A549 (cell line): ENCODE data around the gene POLDIP3. TPM values are rescaled to one million over a fixed set of nuclear protein-coding genes. Genes with fewer than 3 reads are reported as not detected.

Experiments
- ATAC-seq, 2 experiments: fragments of 200-7000 bp in 1 of 2; fragments of >200 bp in 1 of 2; cut with Nextera tagmentation in 1 of 2; cut with Tn5 transposase in 1 of 2; 3 replicates each; pipeline versions ENCODE4 v1.8.0 to v1.9.1; 2018 to 2020; ENCODE audit warnings: mild to moderate bottlenecking in 1 of 2, moderate library complexity in 1 of 2
- CTCF ChIA-PET: fragments of 300-600 bp; sonication (Branson Sonifier 250); formaldehyde crosslinking; extraction: SDS; loops from one replicate; lab custom pipeline; 2021; ENCODE audit warnings: antibody characterized with exemption, inconsistent platforms; lab: Yijun Ruan, JAX
- POLR2A ChIA-PET: fragments of 350-600 bp; formaldehyde crosslinking; extraction: SDS; loops from one replicate; lab custom pipeline; 2021; ENCODE audit warnings: antibody characterized with exemption, inconsistent platforms; lab: Yijun Ruan, JAX
- DNase-seq, 2 experiments: peaks; one replicate each; pipeline versions ENCODE4 v3.0.0 to v3.0.0-alpha.2; 2011 to 2016; ENCODE audit warnings: low read depth in 1 of 2, low spot score in 1 of 2
- FAIRE-seq: peaks from 2 replicates; lab custom pipeline; 2011; peaks lifted over from hg19 to GRCh38; lab: Jason Lieb, UNC
- H3K27ac ChIP-seq, 2 experiments: fragments of >200 bp; sonication (Bioruptor Twin); formaldehyde crosslinking; 3 replicates each; pipeline ENCODE4 v1.5.1; 2016 to 2017
- H3K4me1 ChIP-seq: fragments of >200 bp; sonication (Bioruptor Twin); formaldehyde crosslinking; 3 replicates; pipeline ENCODE4 v1.6.1; 2016
- H3K4me2 ChIP-seq: fragments of >200 bp; sonication (Bioruptor Twin); formaldehyde crosslinking; 3 replicates; pipeline ENCODE4 v1.6.1; 2016
- H3K4me3 ChIP-seq: fragments of >200 bp; sonication (Bioruptor Twin); formaldehyde crosslinking; 3 replicates; pipeline ENCODE4 v1.5.1; 2016
- H3K9me3 ChIP-seq: fragments of >200 bp; sonication (Bioruptor Twin); formaldehyde crosslinking; 3 replicates; pipeline ENCODE4 v1.6.1; 2016
- ATOH8 ChIP-seq: fragments of 250-450 bp; sonication (Bioruptor Pico); IDR thresholded peaks from 2 replicates; pipeline ENCODE4 v1.5.0; 2020; ENCODE audit warnings: low read depth, mild to moderate bottlenecking, moderate library complexity
- BHLHE40 ChIP-seq: IDR thresholded peaks from 2 replicates; pipeline ENCODE4 v1.6.1; 2012; ENCODE audit warnings: low read depth, low read length, inconsistent platforms
- EHMT2 ChIP-seq: fragments of 200-600 bp; sonication (generic); IDR thresholded peaks from 2 replicates; pipeline ENCODE4 v1.6.1; 2016; ENCODE audit warnings: antibody characterized with exemption, low read depth, mild to moderate bottlenecking, moderate library complexity
- FOXS1 ChIP-seq: fragments of 250-450 bp; sonication (Bioruptor Pico); IDR thresholded peaks from 2 replicates; pipeline ENCODE4 v1.5.0; 2020; ENCODE audit warnings: mild to moderate bottlenecking, moderate library complexity
- GATA3 ChIP-seq: IDR thresholded peaks from 2 replicates; pipeline ENCODE4 v1.6.1; 2012; ENCODE audit warnings: borderline replicate concordance
- JUN ChIP-seq, 2 experiments: fragments of >200 bp; sonication (Bioruptor Twin); formaldehyde crosslinking; IDR thresholded peaks; 2 replicates in 1 of 2; 3 replicates in 1 of 2; pipeline ENCODE4 v1.6.1; 2016 to 2017
- JUNB ChIP-seq: fragments of >200 bp; sonication (Bioruptor Twin); formaldehyde crosslinking; IDR thresholded peaks from 2 replicates; pipeline ENCODE4 v1.6.1; 2016
- NFE2L2 ChIP-seq: fragments of 150-350 bp; conservative IDR thresholded peaks from 2 replicates; pipeline ENCODE4 v1.6.1; 2014; ENCODE audit warnings: low read length
- NPAS2 ChIP-seq: fragments of 250-450 bp; sonication (Bioruptor Pico); IDR thresholded peaks from 2 replicates; pipeline ENCODE4 v1.8.0; 2022; ENCODE audit warnings: mild to moderate bottlenecking, moderate library complexity, borderline replicate concordance
- PHF8 ChIP-seq: fragments of 200-600 bp; sonication (generic); IDR thresholded peaks from 2 replicates; pipeline ENCODE4 v1.6.1; 2016; ENCODE audit warnings: low read depth, mild to moderate bottlenecking, antibody characterized with exemption, moderate library complexity, borderline replicate concordance
- POLR2AphosphoS2 ChIP-seq: conservative IDR thresholded peaks from 2 replicates; pipeline ENCODE4 v1.6.1; 2012; ENCODE audit warnings: low read length, improper control_type of control experiment, inconsistent platforms
- REST ChIP-seq: fragments of 200-600 bp; sonication (generic); IDR thresholded peaks from 2 replicates; pipeline ENCODE4 v1.6.1; 2016; ENCODE audit warnings: antibody characterized with exemption, mild to moderate bottlenecking, moderate library complexity
- SREBF2 ChIP-seq: fragments of 450-650 bp; IDR thresholded peaks from 2 replicates; pipeline ENCODE4 v1.6.1; 2014; ENCODE audit warnings: mild to moderate bottlenecking, moderate library complexity
- TP53 ChIP-seq: fragments of 250-450 bp; sonication (Bioruptor Pico); IDR thresholded peaks from 2 replicates; pipeline ENCODE4 v1.5.0; 2021; ENCODE audit warnings: mild to moderate bottlenecking, moderate library complexity
- USF2 ChIP-seq: fragments of 450-650 bp; IDR thresholded peaks from 2 replicates; pipeline ENCODE4 v1.6.1; 2014; ENCODE audit warnings: antibody characterized with exemption
- WGBS: methylation state at CpG from one replicate; pipeline ENCODE4 v1.1.6; 2017; ENCODE audit errors: missing lambda C conversion rate; 5-methylcytosine and 5-hydroxymethylcytosine counted together
- polyA plus RNA-seq, 4 experiments: library from polyadenylated mRNA; depleted of rRNA in 3 of 4; stranded (reverse); fragments of >200 nt; fragmentation: RNase III in 1 of 4; extraction: RNeasy Plus Mini Kit Qiagen cat#74134 plus additional on column Dnase treatment in 1 of 4; gene quantifications; 2 replicates in 3 of 4; 3 replicates in 1 of 4; pipeline ENCODE4 v1.2.3, GENCODE V29; 2011 to 2017

Gene POLDIP3
- polyA plus RNA-seq, 2 of the 4 experiments (the other 2 are of a cell fraction): 31.5 to 31.8 TPM

- ChIA-PET POLR2A (no interaction called here), CTCF (interaction anchor here (0.5 to 1.4 kb wide), 4 partner anchors 15 to 160 kb away, joined by 3 to 4 read pairs (median 3); no protein-coding TSS in a partner anchor)
- Histone ChIP-seq H3K4me1 (peaks cover 37% of the 10 kb centered on the region), H3K27ac (peak overlapping the region in 1 of 2 experiments; percentile 31; a peak in 1 of 6 replicates), H3K4me2 (no peak overlapping the region), H3K9me3 (no peaks in the 10 kb centered on the region), H3K4me3 (no peak overlapping the region)
- TF ChIP-seq TP53 (no peak), EHMT2 (no peak), PHF8 (no peak), FOXS1 (no peak), JUN (IDR thresholded peaks at IDR 0.05) (no peak), JUNB (no peak), ATOH8 (CRISPR knock-in tag) (no peak), NFE2L2 (no peak), REST (no peak), POLR2AphosphoS2 (no peak), BHLHE40 (no peak), USF2 (no peak), SREBF2 (no peak), NPAS2 (CRISPR knock-in tag) (no peak)
- FAIRE-seq: no peak
- WGBS: 84% methylated on average over 6 of the region's 16 CpGs
- ATAC-seq: no peak
- DNase-seq: no peak
These were observed 32.2 kb upstream of the POLDIP3 start for GRCh38 chr22:42646569-42647525.

- ATAC-seq: no peak
These were observed 31.4 kb upstream of the POLDIP3 start for GRCh38 chr22:42645938-42646568.

More at GRCh38 chr22:42645938-42646568, 31.4 kb upstream of the POLDIP3 start:
- H3K27ac ChIP-seq: 0 out of 6 replicates have a peak overlapping the region, but pooled peaks of 1 of the 2 experiments have one; percentile 31
- TF ChIP-seq JUN (IDR thresholded peaks at IDR 0.05): no peak
- no peak for TF ChIP-seq GATA3
- TF ChIP-seq, all 56 proteins: peak for 0
- Histone ChIP-seq H3K4me3 (no peak overlapping the region), H3K9me3 (no peaks in the 10 kb centered on the region), H3K4me1 (peaks cover 33% of the 10 kb centered on the region), H3K4me2 (no peak overlapping the region)
- DNase-seq (no peak), FAIRE-seq (no peak)
- POLR2A ChIA-PET: no interaction called here
- CTCF ChIA-PET: interaction anchor here (0.8 kb wide), 1 partner anchor 25 kb away, joined by 3 read pairs; no protein-coding TSS in a partner anchor
- 82% methylated on average over 2 of the region's 13 CpGs for WGBS
